Endothelial cell of umbilical vein (primary cell): ENCODE measurements around the gene PDLIM3. TPM values are rescaled to one million over a fixed set of nuclear protein-coding genes. Genes with fewer than 3 reads are reported as not detected.

Experiments used
- BruUV-seq: library from RNA; stranded (reverse); fragments of 400-500 nt; replicated peaks from 2 replicates; lab custom pipeline; 2021; lab: Mats Ljungman, UMichigan
- CTCF ChIA-PET: fragments of 300-600, 350-600 bp; sonication (Branson Sonifier 250); formaldehyde crosslinking; loops from one replicate; lab custom pipeline; 2021; ENCODE audit warnings: antibody characterized with exemption, inconsistent platforms; lab: Charles Lee
- POLR2A ChIA-PET: fragments of 300-600, 350-600 bp; sonication (Branson Sonifier 250); formaldehyde crosslinking; loops from one replicate; lab custom pipeline; 2021; ENCODE audit warnings: antibody characterized with exemption, inconsistent platforms; lab: Charles Lee
- DNase-seq: peaks from one replicate; pipeline ENCODE4 v3.0.0-alpha.2; 2011; ENCODE audit warnings: low read depth, low spot score
- FAIRE-seq: peaks from 2 replicates; lab custom pipeline; 2011; peaks lifted over from hg19 to GRCh38; lab: Jason Lieb, UNC
- H2AFZ ChIP-seq: 2 replicates; pipeline ENCODE4 v1.6.0; 2012; ENCODE audit warnings: low read depth, low read length, control low read depth, inconsistent platforms
- H3K27ac ChIP-seq: 2 replicates; pipeline ENCODE4 v1.5.1; 2011; ENCODE audit warnings: low read depth, mild to moderate bottlenecking, control low read depth, low read length, moderate library complexity; ENCODE audit not compliant: insufficient read depth
- H3K27me3 ChIP-seq, 2 experiments: 2 replicates each; pipeline versions ENCODE4 v1.6.0 to v1.6.1; 2011; ENCODE audit warnings: low read length in 2 of 2, mixed read lengths in 1 of 2; ENCODE audit not compliant: control insufficient read depth in 2 of 2, insufficient read depth in 2 of 2
- H3K36me3 ChIP-seq, 2 experiments: 2 replicates in 1 of 2; 3 replicates in 1 of 2; pipeline ENCODE4 v1.5.1; 2011; ENCODE audit warnings: low read length in 2 of 2, mild to moderate bottlenecking in 1 of 2, moderate library complexity in 1 of 2; ENCODE audit not compliant: control insufficient read depth in 2 of 2, insufficient read depth in 2 of 2; ENCODE audit errors: extremely low read depth in 1 of 2
- H3K4me1 ChIP-seq: 3 replicates; pipeline ENCODE4 v1.5.1; 2011; ENCODE audit warnings: mild to moderate bottlenecking, low read length; ENCODE audit not compliant: control insufficient read depth, insufficient read depth; ENCODE audit errors: extremely low read depth
- H3K4me2 ChIP-seq: 2 replicates; pipeline ENCODE4 v1.6.1; 2011; ENCODE audit warnings: low read length, control low read depth, mixed read lengths; ENCODE audit not compliant: insufficient read depth
- H3K4me3 ChIP-seq, 3 experiments: fragments of 200-600 bp in 1 of 3; sonication (generic), shearing (Covaris generic) in 1 of 3; replicated peaks in 1 of 3; 2 replicates each; pipeline ENCODE4 v1.5.1; 2011 to 2016; ENCODE audit warnings: control low read depth in 3 of 3, low read length in 3 of 3, mild to moderate bottlenecking in 2 of 3, inconsistent platforms in 1 of 3, low read depth in 1 of 3, moderate library complexity in 1 of 3; ENCODE audit not compliant: insufficient read depth in 1 of 3
- H3K79me2 ChIP-seq: 2 replicates; pipeline ENCODE4 v1.6.0; 2012; ENCODE audit warnings: low read length, inconsistent platforms; ENCODE audit not compliant: control insufficient read depth, insufficient read depth
- H3K9ac ChIP-seq: replicated peaks from 2 replicates; pipeline ENCODE3; 2011; ENCODE audit warnings: low read length, control low read depth; ENCODE audit not compliant: insufficient read depth; ENCODE audit errors: extremely low read depth
- H3K9me1 ChIP-seq: replicated peaks from 3 replicates; pipeline ENCODE4 v1.6.0; 2011; ENCODE audit warnings: mild to moderate bottlenecking, low read length; ENCODE audit not compliant: control insufficient read depth, insufficient read depth; ENCODE audit errors: extremely low read depth
- H3K9me3 ChIP-seq: replicated peaks from 2 replicates; pipeline ENCODE4 v1.5.1; 2012; ENCODE audit warnings: low read length, inconsistent platforms; ENCODE audit not compliant: control insufficient read depth, insufficient read depth
- H4K20me1 ChIP-seq: replicated peaks from 2 replicates; pipeline ENCODE3; 2011; ENCODE audit warnings: mild to moderate bottlenecking, low read length; ENCODE audit not compliant: control insufficient read depth, insufficient read depth; ENCODE audit errors: extremely low read depth
- EZH2 ChIP-seq: IDR thresholded peaks from 2 replicates; pipeline ENCODE4 v1.6.1; 2012; ENCODE audit warnings: borderline replicate concordance, low read depth, mild to moderate bottlenecking, moderate library complexity, low read length, inconsistent platforms; ENCODE audit not compliant: severe bottlenecking
- FOS ChIP-seq: IDR thresholded peaks from 2 replicates; pipeline ENCODE4 v1.6.1; 2011; ENCODE audit warnings: mild to moderate bottlenecking, low read length, moderate library complexity, borderline replicate concordance; ENCODE audit not compliant: insufficient read depth
- GATA2 ChIP-seq: IDR thresholded peaks from 2 replicates; pipeline ENCODE4 v1.7.0; 2011; ENCODE audit warnings: low read depth, mild to moderate bottlenecking, moderate library complexity, mixed read lengths, low read length; ENCODE audit not compliant: insufficient read length, insufficient read depth
- JUN ChIP-seq: IDR thresholded peaks from 2 replicates; pipeline ENCODE4 v1.6.1; 2011; ENCODE audit warnings: borderline replicate concordance, low read depth; ENCODE audit not compliant: insufficient read length, insufficient read depth
- MYC ChIP-seq: IDR thresholded peaks from one replicate; pipeline ENCODE4 v1.6.1; 2011; ENCODE audit warnings: mild to moderate bottlenecking, low read depth, low read length
- POLR2A ChIP-seq: IDR thresholded peaks from 2 replicates; pipeline ENCODE4 v1.6.1; 2012; ENCODE audit warnings: low read depth, mild to moderate bottlenecking, control low read depth, low read length
- POLR2AphosphoS5 ChIP-seq: IDR thresholded peaks from 2 replicates; pipeline ENCODE4 v1.6.1; 2012; ENCODE audit warnings: low read depth, mild to moderate bottlenecking, control low read depth, low read length, moderate library complexity; ENCODE audit not compliant: insufficient read depth
- dilution Hi-C: fragments of 300-500 bp; cut with MboI; formaldehyde crosslinking; loops from one replicate; pipeline ENCODE4 v1.15.0; 2019; ENCODE audit warnings: low sequenced_read_pairs; ENCODE audit not compliant: extremely low pct_ligation_motif_present
- intact Hi-C: fragments of 100-400 bp; cut with micrococcal nuclease; formaldehyde crosslinking; loops from one replicate; pipeline ENCODE4 v1.10.0; 2022
- polyA plus RNA-seq, 4 experiments: library from polyadenylated mRNA; depleted of rRNA in 3 of 4; stranded (reverse) in 3 of 4; unstranded in 1 of 4; fragments of >200 nt; gene quantifications; 2 replicates each; pipeline versions ENCODE4 v1.2.1 to v1.2.3, GENCODE V29; 2011 to 2012; ENCODE audit warnings: missing spikeins in 1 of 4
- total RNA-seq: library from RNA; stranded (reverse); gene quantifications from 2 replicates; pipeline ENCODE4 v1.2.3, GENCODE V29; 2021
- TF ChIP-seq, protein P1 (sequence below), 2 donors: IDR thresholded peaks; 1 replicate in 1 of 2; 2 replicates in 1 of 2; pipeline ENCODE4 v1.5.1; 2011; ENCODE audit warnings: low read length in 2 of 2, mild to moderate bottlenecking in 2 of 2, moderate library complexity in 2 of 2, control low read depth in 1 of 2, inconsistent platforms in 1 of 2, low read depth in 1 of 2; ENCODE audit not compliant: insufficient read depth in 1 of 2; ENCODE audit errors: extremely low read depth in 1 of 2
- TF ChIP-seq, protein P2 (sequence below): IDR thresholded peaks from 2 replicates; pipeline ENCODE4 v1.6.1; 2011; ENCODE audit not compliant: insufficient read depth, insufficient read length

PDLIM3 gene
- total and polyA plus RNA-seq, 2 donors (not counting 3 experiments of a cell fraction or from before 2014, with no cell fraction given) = 9.7 to 17.6 TPM

DNA sequence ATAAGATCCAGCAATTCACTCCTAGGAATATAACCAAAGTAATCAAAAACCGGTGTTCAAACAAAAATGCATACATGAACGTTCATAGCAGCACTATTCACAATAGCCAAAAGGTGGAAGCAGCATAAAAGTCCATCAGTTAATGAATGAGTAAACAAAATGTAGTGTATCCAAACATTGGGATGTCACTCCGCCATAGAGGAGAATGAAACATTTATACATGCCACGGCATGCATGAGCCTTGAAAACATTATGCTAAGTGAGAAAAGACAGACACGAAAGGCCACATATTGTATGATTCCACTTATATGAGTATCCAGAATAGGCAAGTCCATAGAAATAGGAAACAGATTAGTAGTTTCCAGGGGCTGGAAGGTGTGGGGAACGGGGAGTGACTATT is 11.0 kb upstream of the PDLIM3 start:
- no peak for FAIRE-seq
- Histone ChIP-seq H3K9me3 (no peaks in the 10 kb centered on the region), H3K9me1 (no peaks in the 10 kb centered on the region), H3K4me2 (no peak overlapping the region), H3K36me3 (no peaks in the 10 kb centered on the region), H3K4me1 (no peaks in the 10 kb centered on the region), H3K9ac (no peak overlapping the region), H3K27ac (no peak overlapping the region), H4K20me1 (no peaks in the 10 kb centered on the region), H3K79me2 (no peaks in the 10 kb centered on the region), H2AFZ (no peak overlapping the region), H3K4me3 (no peak overlapping the region), H3K27me3 (peaks cover 0 to 4% of the 10 kb centered on the region in 2 experiments)
- CTCF ChIA-PET = interaction anchor here (1.7 kb wide), 1 partner anchor 52 kb away, joined by 6 read pairs; no protein-coding TSS in a partner anchor
- POLR2A ChIA-PET = no interaction called here
- BruUV-seq = no TSS peak
- dilution Hi-C loops = no loop called here
- TF ChIP-seq GATA2 (no peak), POLR2A (no peak), EZH2 (no peak), POLR2AphosphoS5 (no peak), FOS (no peak), MYC (no peak), JUN (no peak)
- TF ChIP-seq, protein P1, sequence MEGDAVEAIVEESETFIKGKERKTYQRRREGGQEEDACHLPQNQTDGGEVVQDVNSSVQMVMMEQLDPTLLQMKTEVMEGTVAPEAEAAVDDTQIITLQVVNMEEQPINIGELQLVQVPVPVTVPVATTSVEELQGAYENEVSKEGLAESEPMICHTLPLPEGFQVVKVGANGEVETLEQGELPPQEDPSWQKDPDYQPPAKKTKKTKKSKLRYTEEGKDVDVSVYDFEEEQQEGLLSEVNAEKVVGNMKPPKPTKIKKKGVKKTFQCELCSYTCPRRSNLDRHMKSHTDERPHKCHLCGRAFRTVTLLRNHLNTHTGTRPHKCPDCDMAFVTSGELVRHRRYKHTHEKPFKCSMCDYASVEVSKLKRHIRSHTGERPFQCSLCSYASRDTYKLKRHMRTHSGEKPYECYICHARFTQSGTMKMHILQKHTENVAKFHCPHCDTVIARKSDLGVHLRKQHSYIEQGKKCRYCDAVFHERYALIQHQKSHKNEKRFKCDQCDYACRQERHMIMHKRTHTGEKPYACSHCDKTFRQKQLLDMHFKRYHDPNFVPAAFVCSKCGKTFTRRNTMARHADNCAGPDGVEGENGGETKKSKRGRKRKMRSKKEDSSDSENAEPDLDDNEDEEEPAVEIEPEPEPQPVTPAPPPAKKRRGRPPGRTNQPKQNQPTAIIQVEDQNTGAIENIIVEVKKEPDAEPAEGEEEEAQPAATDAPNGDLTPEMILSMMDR (IDR thresholded peaks at IDR 0.05; ENCODE audit: extremely low read depth in 1 of 2, insufficient read depth in 1 of 2, low read depth in 1 of 2, low read length in 2 of 2) = no peak
- TF ChIP-seq, protein P2, sequence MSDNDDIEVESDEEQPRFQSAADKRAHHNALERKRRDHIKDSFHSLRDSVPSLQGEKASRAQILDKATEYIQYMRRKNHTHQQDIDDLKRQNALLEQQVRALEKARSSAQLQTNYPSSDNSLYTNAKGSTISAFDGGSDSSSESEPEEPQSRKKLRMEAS = no peak
- DNase-seq = no peak
- intact Hi-C loops = no loop called here
